Pancreas (tissue), 10 donors: ENCODE results near the gene ARAP2. TPM values are rescaled to one million over a fixed set of nuclear protein-coding genes. Genes with fewer than 3 reads are reported as not detected.

Source experiments
- ATAC-seq, 4 donors: fragments of 200-7000 bp; cut with Tn5 transposase; one replicate each; pipeline versions ENCODE4 v1.8.0 to v1.9.1; 2020; ENCODE audit warnings: mild to moderate bottlenecking in 4 of 4, moderate library complexity in 4 of 4
- DNase-seq, 6 donors: peaks; one replicate each; pipeline ENCODE4 v3.0.0-alpha.2; 2020
- FAIRE-seq: peaks from 2 replicates; lab custom pipeline; 2012; peaks lifted over from hg19 to GRCh38; lab: Jason Lieb, UNC
- H3K27ac ChIP-seq, 4 donors: fragments of 200-600 bp; sonication (generic); 1 replicate in 3 of 4; 2 replicates in 1 of 4; pipeline versions ENCODE4 v1.5.0 to v1.8.0; 2020
- H3K27me3 ChIP-seq, 4 donors: fragments of 200-600 bp; one replicate each; pipeline ENCODE4 v1.8.0; 2021
- H3K36me3 ChIP-seq, 3 donors: fragments of 200-600 bp; sonication (generic) in 1 of 3; one replicate each; pipeline versions ENCODE4 v1.5.0 to v1.8.0; 2020 to 2021
- H3K4me1 ChIP-seq, 3 donors: fragments of 200-600 bp; one replicate each; pipeline ENCODE4 v1.8.0; 2021
- H3K4me3 ChIP-seq, 4 donors: fragments of 200-600 bp; sonication (generic) in 2 of 4; one replicate each; pipeline versions ENCODE4 v1.5.0 to v1.8.0; 2020 to 2021
- H3K9me3 ChIP-seq, 4 donors: fragments of 200-600 bp; one replicate each; pipeline ENCODE4 v1.8.0; 2021
- CTCF ChIP-seq, 4 donors: fragments of 200-600 bp; sonication (generic) in 3 of 4; IDR thresholded peaks; one replicate each; pipeline versions ENCODE4 v1.5.0 to v1.8.0; 2021; ENCODE audit warnings: antibody characterized with exemption in 4 of 4
- WGBS, 2 donors: extraction: QIAGEN DNeasy Blood & Tissue Kit; methylation state at CpG; one replicate each; pipeline ENCODE4 v1.1.7; 2013; 5-methylcytosine and 5-hydroxymethylcytosine counted together
- intact Hi-C, 3 donors: fragments of 100-400 bp; cut with DNase I; formaldehyde crosslinking; loops; one replicate each; pipeline versions ENCODE4 v1.11.1 to v1.14.2; 2022
- polyA plus RNA-seq, 2 donors: library from polyadenylated mRNA; stranded (reverse); fragments of 200-250 nt; gene quantifications; one replicate each; pipeline ENCODE4 v1.2.3, GENCODE V29; 2013
- total RNA-seq, 6 donors: library from RNA; stranded (reverse); fragmentation: NEBNext Ultra II Directional in 4 of 6; extraction: Animal tissue kit (Norgen Biotek cat#: 25700) in 4 of 6; gene quantifications; one replicate each; pipeline versions ENCODE4 v1.2.1 to v1.2.4, GENCODE V29; 2021 to 2023
- donor health status: healthy with polysubstance abuse.
- donor health status: DM: no; HTN: no; CAD: no; lungs with moderate emphysema.
- donor health status: DM: no; HTN: no; CAD: no.
- donor health status: control.
- donor health status: control.
- donor health status: Bipolar disorder and iron deficiency.
- donor health status: DM: yes; HTN: yes; CAD: no.
- donor health status: DM: no; HTN: no; CAD: no.
- donor health status: DM: no; HTN: no; CAD: no.
- donor health status: DM: yes; HTN: yes; CAD: no.

Gene ARAP2
- total and polyA plus RNA-seq, 8 donors: 3.2 to 14.3 (median 7.7) TPM

DNA sequence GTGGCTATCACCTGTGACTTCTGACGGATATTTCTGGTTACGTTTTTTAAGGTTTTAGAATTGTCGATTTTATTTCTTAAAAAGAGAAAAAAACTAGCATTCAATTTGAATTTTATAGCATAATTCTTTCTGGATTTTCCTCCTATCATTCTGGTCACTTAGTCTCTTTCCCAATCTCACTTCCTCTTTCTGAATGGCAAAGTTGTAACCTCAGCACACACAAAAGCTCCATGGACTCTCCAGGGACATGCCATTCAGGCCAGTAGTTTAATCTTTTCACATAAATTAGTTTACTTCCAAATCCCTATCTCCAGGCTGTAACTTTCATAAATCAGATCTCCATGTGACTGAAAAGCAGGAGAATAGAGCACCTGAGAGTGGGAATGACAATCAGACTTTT, 110.7 kb downstream of the ARAP2 start:
- Histone ChIP-seq H3K9me3 (no peaks in the 10 kb centered on the region), H3K27ac (no peak overlapping the region), H3K4me3 (no peak overlapping the region), H3K36me3 (peaks cover 0 to 3% (median 0%) of the 10 kb centered on the region in 3 donors), H3K4me1 (no peaks in the 10 kb centered on the region), H3K27me3 (no peaks in the 10 kb centered on the region)
- ATAC-seq (no peak), FAIRE-seq (no peak), DNase-seq (no peak)
- intact Hi-C loops: no loop called here
- 91 to 93% methylated on average over 3 of the region's 3 CpGs for WGBS, 2 donors
- no peak for TF ChIP-seq CTCF (IDR thresholded peaks at IDR 0.05)

- H3K4me3 ChIP-seq: no peak overlapping the region
- peaks cover 0 to 1% (median 0%) of the 10 kb centered on the region in 3 donors for H3K36me3 ChIP-seq
- FAIRE-seq (no peak), ATAC-seq (no peak), DNase-seq (no peak)
- no peaks in the 10 kb centered on the region for H3K27me3 ChIP-seq
- 82 to 93% methylated on average over 2 of the region's 2 CpGs for WGBS, 2 donors
- H3K9me3 ChIP-seq: no peaks in the 10 kb centered on the region
- no peaks in the 10 kb centered on the region for H3K4me1 ChIP-seq
- intact Hi-C loops: no loop called here
- H3K27ac ChIP-seq: no peak overlapping the region
- no peak for TF ChIP-seq CTCF (IDR thresholded peaks at IDR 0.05)
Observed at GRCh38 chr4:36133086-36133485, 111.2 kb downstream of the ARAP2 start.

GRCh38 chr4:36130641-36131040, 113.7 kb downstream of the ARAP2 start:
- H3K27me3 ChIP-seq: no peaks in the 10 kb centered on the region
- ATAC-seq (no peak), FAIRE-seq (no peak), DNase-seq (no peak)
- no peak for TF ChIP-seq CTCF (IDR thresholded peaks at IDR 0.05)
- H3K27ac ChIP-seq: no peak overlapping the region
- H3K36me3 ChIP-seq: no peaks in the 10 kb centered on the region
- intact Hi-C loops: no loop called here
- no peaks in the 10 kb centered on the region for H3K9me3 ChIP-seq
- 93 to 94% methylated on average over 3 of the region's 3 CpGs for WGBS, 2 donors
- H3K4me3 ChIP-seq: no peak overlapping the region
- no peaks in the 10 kb centered on the region for H3K4me1 ChIP-seq

DNA sequence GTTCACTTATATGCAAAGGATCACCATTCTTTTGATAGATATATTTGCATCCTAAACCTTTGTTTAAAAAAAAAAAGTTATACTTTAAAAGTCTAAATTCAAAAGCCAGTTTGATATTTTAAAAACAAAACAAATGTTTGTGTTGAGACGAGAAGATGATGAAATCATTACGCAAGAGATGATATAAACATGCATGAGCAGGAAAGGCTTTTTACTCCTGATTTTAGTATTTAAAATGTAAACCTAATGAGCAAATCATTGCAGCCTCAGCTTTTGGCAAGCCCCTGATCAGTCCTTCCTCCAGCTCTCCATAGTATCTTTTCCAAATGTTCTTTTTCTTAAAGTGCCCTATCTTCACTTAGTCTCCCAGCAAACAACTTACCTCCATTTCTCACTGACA, 115.6 kb downstream of the ARAP2 start:
- Histone ChIP-seq H3K4me1 (no peaks in the 10 kb centered on the region), H3K4me3 (no peak overlapping the region), H3K9me3 (no peaks in the 10 kb centered on the region), H3K27me3 (no peaks in the 10 kb centered on the region), H3K27ac (no peak overlapping the region), H3K36me3 (peaks cover 0 to under 1% (median 0%) of the 10 kb centered on the region in 3 donors)
- DNase-seq (no peak), FAIRE-seq (no peak), ATAC-seq (no peak)
- intact Hi-C loops: no loop called here
- TF ChIP-seq CTCF (IDR thresholded peaks at IDR 0.05): no peak
- 73 to 85% methylated on average over 2 of the region's 2 CpGs for WGBS, 2 donors

- intact Hi-C loops: no loop called here
- no peak for DNase-seq
- 85 to 88% methylated on average over 1 of the region's 1 CpG for WGBS, 2 donors
- no peak for TF ChIP-seq CTCF (IDR thresholded peaks at IDR 0.05)
- Histone ChIP-seq H3K27ac (no peak overlapping the region), H3K36me3 (peaks cover 0 to 3% (median 0%) of the 10 kb centered on the region in 3 donors), H3K4me1 (no peaks in the 10 kb centered on the region), H3K27me3 (no peaks in the 10 kb centered on the region), H3K4me3 (no peak overlapping the region), H3K9me3 (no peaks in the 10 kb centered on the region)
- no peak for FAIRE-seq
- ATAC-seq: no peak
Observed at GRCh38 chr4:36123906-36124305, 120.4 kb downstream of the ARAP2 start.
